BJ (cell line): Measurements from ENCODE around the gene NHS. TPM values are rescaled to one million over a fixed set of nuclear protein-coding genes. Genes with fewer than 3 reads are reported as not detected.

Experiments
- CTCF ChIA-PET: fragments of 350-600 bp; formaldehyde crosslinking; extraction: SDS; loops from one replicate; lab custom pipeline; 2021; ENCODE audit warnings: antibody characterized with exemption, inconsistent platforms; lab: Yijun Ruan, JAX
- POLR2A ChIA-PET: fragments of 300-600 bp; sonication (Branson Sonifier 250); formaldehyde crosslinking; extraction: SDS; loops from one replicate; lab custom pipeline; 2021; ENCODE audit warnings: antibody characterized with exemption; lab: Charles Lee
- DNase-seq: peaks from one replicate; pipeline ENCODE4 v3.0.0-alpha.2; 2011; ENCODE audit warnings: low read depth
- H3K27me3 ChIP-seq: 2 replicates; pipeline ENCODE4 v1.6.0; 2011; ENCODE audit warnings: low read length; ENCODE audit not compliant: control insufficient read depth, insufficient read depth
- H3K36me3 ChIP-seq: 2 replicates; pipeline ENCODE4 v1.5.1; 2011; ENCODE audit warnings: low read length; ENCODE audit not compliant: control insufficient read depth, insufficient read depth
- H3K4me3 ChIP-seq: 2 replicates; pipeline ENCODE4 v1.5.1; 2011; ENCODE audit warnings: low read depth, mild to moderate bottlenecking, control low read depth, low read length
- CTCF ChIP-seq: IDR thresholded peaks from 2 replicates; pipeline ENCODE4 v1.5.1; 2011; ENCODE audit warnings: low read depth, mild to moderate bottlenecking, control low read depth, inconsistent platforms, low read length, moderate library complexity; ENCODE audit not compliant: insufficient read depth
- polyA plus RNA-seq: library from polyadenylated mRNA; depleted of rRNA; stranded (reverse); fragments of >200 nt; gene quantifications from 2 replicates; pipeline ENCODE4 v1.2.3, GENCODE V29; 2011

Gene NHS
- polyA plus RNA-seq, 1 experiment, result 2.2 TPM

GRCh38 chrX:17527135-17527701 lies 152.2 kb downstream of the NHS start:
- H3K4me3 ChIP-seq, result no peak overlapping the region
- no peaks in the 10 kb centered on the region for H3K36me3 ChIP-seq
- POLR2A ChIA-PET, result no interaction called here
- no peaks in the 10 kb centered on the region for H3K27me3 ChIP-seq
- no peak for DNase-seq
- CTCF ChIA-PET, result no interaction called here
- no peak for TF ChIP-seq CTCF

- Histone ChIP-seq H3K36me3 (no peaks in the 10 kb centered on the region), H3K27me3 (no peaks in the 10 kb centered on the region), H3K4me3 (no peak overlapping the region)
- no peak for DNase-seq
- no peak for TF ChIP-seq CTCF
- ChIA-PET CTCF (no interaction called here), POLR2A (no interaction called here)
These were observed 152.9 kb downstream of the NHS start for GRCh38 chrX:17527922-17528321.

GRCh38 chrX:17529151-17529745 lies 154.2 kb downstream of the NHS start:
- H3K36me3 ChIP-seq, result no peaks in the 10 kb centered on the region
- ChIA-PET POLR2A (no interaction called here), CTCF (no interaction called here)
- H3K4me3 ChIP-seq, result no peak overlapping the region
- no peak for TF ChIP-seq CTCF
- no peak for DNase-seq
- H3K27me3 ChIP-seq, result no peaks in the 10 kb centered on the region

GRCh38 chrX:17531500-17531899 lies 156.5 kb downstream of the NHS start:
- no peak for DNase-seq
- no peaks in the 10 kb centered on the region for H3K27me3 ChIP-seq
- TF ChIP-seq CTCF, result no peak
- ChIA-PET CTCF (no interaction called here), POLR2A (interaction anchor here (0.6 kb wide), 1 partner anchor 23 kb away, joined by 3 read pairs; no protein-coding TSS in a partner anchor)
- no peaks in the 10 kb centered on the region for H3K36me3 ChIP-seq
- H3K4me3 ChIP-seq, result no peak overlapping the region

- Histone ChIP-seq H3K36me3 (no peaks in the 10 kb centered on the region), H3K4me3 (no peak overlapping the region), H3K27me3 (no peaks in the 10 kb centered on the region)
- ChIA-PET CTCF (interaction anchor here (0.8 to 1.6 kb wide), 3 partner anchors 10 to 67 kb away, joined by 3 to 6 read pairs (median 3); no protein-coding TSS in a partner anchor), POLR2A (no interaction called here)
- no peak for DNase-seq
- peak; percentile 43 for TF ChIP-seq CTCF
These were observed 160.2 kb downstream of the NHS start for GRCh38 chrX:17535229-17535628.
